HCT116 (cell line): Measurements from ENCODE around the gene MFSD6. TPM values are rescaled to one million over a fixed set of nuclear protein-coding genes. Genes with fewer than 3 reads are reported as not detected.

ENCODE experiments used
- ATAC-seq: fragments of 200-7000 bp; cut with Tn5 transposase; 2 replicates; pipeline ENCODE4 v1.9.1; 2020; ENCODE audit warnings: mild to moderate bottlenecking, moderate library complexity
- BruUV-seq: library from RNA; stranded (reverse); fragments of 400-500 nt; replicated peaks from 2 replicates; lab custom pipeline; 2021; lab: Mats Ljungman, UMichigan
- CTCF ChIA-PET: fragments of 300-600 bp; sonication (Branson Sonifier 250); formaldehyde crosslinking; loops from one replicate; lab custom pipeline; 2021; ENCODE audit warnings: antibody characterized with exemption; lab: Charles Lee
- POLR2A ChIA-PET: fragments of 300-600, 350-600 bp; sonication (Branson Sonifier 250); formaldehyde crosslinking; loops from one replicate; lab custom pipeline; 2021; ENCODE audit warnings: antibody characterized with exemption; lab: Charles Lee
- RAD21 ChIA-PET, 2 experiments: fragments of 300-600 bp; sonication (Branson Sonifier 250); formaldehyde crosslinking; loops; one replicate each; lab custom pipeline; 2023; ENCODE audit warnings: low total read pairs in 2 of 2; ENCODE audit not compliant: uncharacterized antibody in 2 of 2, unreplicated experiment in 2 of 2, low non-redundant PET in 1 of 2; lab: Charles Lee
- DNase-seq: peaks from one replicate; pipeline ENCODE4 v3.0.0-alpha.2; 2010; ENCODE audit warnings: low read depth, low spot score
- H2AFZ ChIP-seq: fragments of 200-600 bp; shearing (Covaris generic), sonication (generic); 2 replicates; pipeline ENCODE4 v1.6.1; 2017; ENCODE audit warnings: low read depth, mixed run types, mixed read lengths, antibody characterized with exemption, low read length; ENCODE audit not compliant: poor library complexity, severe bottlenecking
- H3K27ac ChIP-seq: 2 replicates; pipeline ENCODE4 v1.5.1; 2012; ENCODE audit warnings: low read depth, low read length
- H3K27me3 ChIP-seq: fragments of 200-600 bp; sonication (generic); 2 replicates; pipeline ENCODE4 v1.6.1; 2016; ENCODE audit warnings: mixed run types, low read length, mixed read lengths; ENCODE audit not compliant: insufficient read depth
- H3K36me3 ChIP-seq, 2 experiments: fragments of 200-500 bp in 1 of 2; fragments of 200-600 bp in 1 of 2; sonication (Bioruptor generic) in 1 of 2; sonication (generic) in 1 of 2; 2 replicates each; pipeline versions ENCODE4 v1.5.1 to v1.6.1; 2014 to 2016; ENCODE audit warnings: low read length in 2 of 2, inconsistent platforms in 1 of 2, mixed read lengths in 1 of 2, mixed run types in 1 of 2; ENCODE audit not compliant: insufficient read depth in 2 of 2, control insufficient read depth in 1 of 2
- H3K4me1 ChIP-seq, 2 experiments: fragments of 200-600 bp in 1 of 2; sonication (generic) in 1 of 2; 2 replicates each; pipeline versions ENCODE4 v1.5.1 to v1.6.1; 2012 to 2017; ENCODE audit warnings: low read length in 2 of 2, inconsistent platforms in 1 of 2, mild to moderate bottlenecking in 1 of 2, mixed read lengths in 1 of 2, mixed run types in 1 of 2, moderate library complexity in 1 of 2; ENCODE audit not compliant: insufficient read depth in 2 of 2, control insufficient read depth in 1 of 2
- H3K4me2 ChIP-seq: fragments of 200-600 bp; sonication (generic); 2 replicates; pipeline ENCODE4 v1.6.1; 2017; ENCODE audit warnings: mixed run types, low read length, mixed read lengths
- H3K4me3 ChIP-seq, 2 experiments: fragments of 200-600 bp in 1 of 2; sonication (generic) in 1 of 2; replicated peaks in 1 of 2; 2 replicates each; pipeline ENCODE4 v1.5.1; 2011 to 2016; ENCODE audit warnings: low read length in 2 of 2, control low read depth in 1 of 2, low read depth in 1 of 2, mild to moderate bottlenecking in 1 of 2, mixed read lengths in 1 of 2, mixed run types in 1 of 2
- H3K79me2 ChIP-seq: fragments of 200-600 bp; sonication (generic); 2 replicates; pipeline ENCODE4 v1.6.1; 2017; ENCODE audit warnings: mild to moderate bottlenecking, mixed run types, low read length, moderate library complexity, mixed read lengths; ENCODE audit not compliant: insufficient read depth
- H3K9ac ChIP-seq: fragments of 200-600 bp; sonication (generic); 2 replicates; pipeline ENCODE4 v1.6.1; 2016; ENCODE audit warnings: low read length, mixed read lengths
- H3K9me2 ChIP-seq: fragments of 200-600 bp; sonication (generic), shearing (Covaris generic); 2 replicates; pipeline ENCODE4 v1.6.1; 2017; ENCODE audit warnings: mixed run types, mild to moderate bottlenecking, moderate library complexity; ENCODE audit not compliant: insufficient read depth
- H3K9me3 ChIP-seq, 2 experiments: fragments of 200-500 bp in 1 of 2; fragments of 200-600 bp in 1 of 2; sonication (Bioruptor generic) in 1 of 2; sonication (generic) in 1 of 2; 2 replicates each; pipeline ENCODE4 v1.6.1; 2014 to 2017; ENCODE audit warnings: low read length in 2 of 2, mixed read lengths in 2 of 2, inconsistent platforms in 1 of 2, low read depth in 1 of 2, mild to moderate bottlenecking in 1 of 2, mixed run types in 1 of 2, moderate library complexity in 1 of 2; ENCODE audit not compliant: control insufficient read depth in 1 of 2, insufficient read depth in 1 of 2
- H4K20me1 ChIP-seq: fragments of 200-600 bp; sonication (generic), shearing (Covaris generic); 2 replicates; pipeline ENCODE4 v1.6.1; 2017; ENCODE audit warnings: mixed run types, mild to moderate bottlenecking, moderate library complexity; ENCODE audit not compliant: insufficient read depth
- EGR1 ChIP-seq: IDR thresholded peaks from 2 replicates; pipeline ENCODE4 v1.6.1; 2012; ENCODE audit warnings: low read depth
- EZH2 ChIP-seq: fragments of 200-600 bp; sonication (generic); IDR thresholded peaks from 2 replicates; pipeline ENCODE4 v1.6.1; 2017; ENCODE audit warnings: antibody characterized with exemption, mixed run types
- FOSL1 ChIP-seq: IDR thresholded peaks from 2 replicates; pipeline ENCODE4 v1.6.1; 2012; ENCODE audit warnings: low read depth
- RAD21 ChIP-seq: IDR thresholded peaks from 2 replicates; pipeline ENCODE4 v1.6.1; 2012; ENCODE audit warnings: low read depth, mild to moderate bottlenecking
- SIN3A ChIP-seq: IDR thresholded peaks from 2 replicates; pipeline ENCODE4 v1.6.1; 2012; ENCODE audit warnings: low read depth
- SP1 ChIP-seq: IDR thresholded peaks from 2 replicates; pipeline ENCODE4 v1.6.1; 2012; ENCODE audit warnings: low read depth
- YY1 ChIP-seq: IDR thresholded peaks from 2 replicates; pipeline ENCODE4 v1.6.1; 2011; ENCODE audit warnings: low read length, low read depth, moderate library complexity, mild to moderate bottlenecking; ENCODE audit not compliant: insufficient replicate concordance; ENCODE audit errors: extremely low read depth
- ZNF274 ChIP-seq: fragments of 200-500 bp; sonication (Bioruptor generic); IDR thresholded peaks from 2 replicates; pipeline ENCODE4 v1.6.1; 2014; ENCODE audit warnings: mild to moderate bottlenecking, low read depth, low read length, inconsistent platforms
- intact Hi-C: fragments of 100-400 bp; cut with micrococcal nuclease; formaldehyde crosslinking; loops from 2 replicates; pipeline ENCODE4 v1.10.0; 2022
- total RNA-seq: library from RNA; stranded (reverse); gene quantifications from one replicate; pipeline ENCODE4 v1.2.1, GENCODE V29; 2021; ENCODE audit not compliant: unreplicated experiment
- TF ChIP-seq, protein P1 (sequence below): IDR thresholded peaks from 2 replicates; pipeline ENCODE4 v1.6.1; 2012
- TF ChIP-seq, protein P2 (sequence below), 3 experiments: fragments of 200-600 bp in 1 of 3; sonication (generic) in 1 of 3; IDR thresholded peaks in 2 of 3; conservative IDR thresholded peaks in 1 of 3; 2 replicates each; pipeline ENCODE4 v1.5.1; 2012 to 2017; ENCODE audit warnings: low read depth in 2 of 3, low read length in 2 of 3, antibody characterized with exemption in 1 of 3, borderline replicate concordance in 1 of 3, control low read depth in 1 of 3, mild to moderate bottlenecking in 1 of 3, mixed read lengths in 1 of 3, mixed run types in 1 of 3, moderate library complexity in 1 of 3; ENCODE audit not compliant: insufficient read depth in 1 of 3

MFSD6 gene
- total RNA-seq, 1 experiment from 2014 or later = 18.6 TPM

GRCh38 chr2:190379249-190379964 is 28.7 kb upstream of the MFSD6 start:
- CTCF ChIA-PET = no interaction called here
- intact Hi-C loops = loop anchor here (10.0 kb wide), 1 partner anchor 305 kb away; no protein-coding TSS in a partner anchor
- no TSS peak for BruUV-seq
- no peak for DNase-seq
- H3K4me2 ChIP-seq = no peak overlapping the region
- no peak overlapping the region for H3K4me3 ChIP-seq
- no peaks in the 10 kb centered on the region for H3K9me2 ChIP-seq
- H2AFZ ChIP-seq = no peak overlapping the region
- RAD21 ChIA-PET = no interaction called here
- ATAC-seq = no peak
- TF ChIP-seq, protein P1, sequence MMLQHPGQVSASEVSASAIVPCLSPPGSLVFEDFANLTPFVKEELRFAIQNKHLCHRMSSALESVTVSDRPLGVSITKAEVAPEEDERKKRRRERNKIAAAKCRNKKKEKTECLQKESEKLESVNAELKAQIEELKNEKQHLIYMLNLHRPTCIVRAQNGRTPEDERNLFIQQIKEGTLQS = no peak
- TF ChIP-seq YY1 (no peak), EZH2 (no peak), ZNF274 (no peak), RAD21 (no peak), SIN3A (no peak), FOSL1 (no peak), EGR1 (no peak), SP1 (no peak)
- TF ChIP-seq, protein P2, sequence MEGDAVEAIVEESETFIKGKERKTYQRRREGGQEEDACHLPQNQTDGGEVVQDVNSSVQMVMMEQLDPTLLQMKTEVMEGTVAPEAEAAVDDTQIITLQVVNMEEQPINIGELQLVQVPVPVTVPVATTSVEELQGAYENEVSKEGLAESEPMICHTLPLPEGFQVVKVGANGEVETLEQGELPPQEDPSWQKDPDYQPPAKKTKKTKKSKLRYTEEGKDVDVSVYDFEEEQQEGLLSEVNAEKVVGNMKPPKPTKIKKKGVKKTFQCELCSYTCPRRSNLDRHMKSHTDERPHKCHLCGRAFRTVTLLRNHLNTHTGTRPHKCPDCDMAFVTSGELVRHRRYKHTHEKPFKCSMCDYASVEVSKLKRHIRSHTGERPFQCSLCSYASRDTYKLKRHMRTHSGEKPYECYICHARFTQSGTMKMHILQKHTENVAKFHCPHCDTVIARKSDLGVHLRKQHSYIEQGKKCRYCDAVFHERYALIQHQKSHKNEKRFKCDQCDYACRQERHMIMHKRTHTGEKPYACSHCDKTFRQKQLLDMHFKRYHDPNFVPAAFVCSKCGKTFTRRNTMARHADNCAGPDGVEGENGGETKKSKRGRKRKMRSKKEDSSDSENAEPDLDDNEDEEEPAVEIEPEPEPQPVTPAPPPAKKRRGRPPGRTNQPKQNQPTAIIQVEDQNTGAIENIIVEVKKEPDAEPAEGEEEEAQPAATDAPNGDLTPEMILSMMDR (IDR thresholded peaks at IDR 0.05 in 2 of 3, conservative IDR thresholded peaks at IDR 0.05 in 1 of 3; ENCODE audit: borderline replicate concordance in 1 of 3, insufficient read depth in 1 of 3, low read depth in 2 of 3, low read length in 2 of 3) = no peak
- H3K27ac ChIP-seq = no peak overlapping the region
- POLR2A ChIA-PET = interaction anchor here (0.5 kb wide), 1 partner anchor 401 kb away, joined by 3 read pairs; no protein-coding TSS in a partner anchor
- no peaks in the 10 kb centered on the region for H3K4me1 ChIP-seq
- no peaks in the 10 kb centered on the region for H3K36me3 ChIP-seq
- no peak overlapping the region for H3K9ac ChIP-seq
- H3K79me2 ChIP-seq = no peaks in the 10 kb centered on the region
- H4K20me1 ChIP-seq = no peaks in the 10 kb centered on the region
- no peaks in the 10 kb centered on the region for H3K27me3 ChIP-seq
- no peaks in the 10 kb centered on the region for H3K9me3 ChIP-seq
